Keratinocyte (primary cell): ENCODE measurements around the gene NECTIN3. TPM values are rescaled to one million over a fixed set of nuclear protein-coding genes. Genes with fewer than 3 reads are reported as not detected.

Source experiments
- DNase-seq: peaks from one replicate; pipeline ENCODE4 v3.0.0-alpha.2; 2011; ENCODE audit warnings: low read depth, missing footprints, low spot score
- FAIRE-seq: peaks from 2 replicates; lab custom pipeline; 2011; peaks lifted over from hg19 to GRCh38; lab: Jason Lieb, UNC
- H2AFZ ChIP-seq: 2 replicates; pipeline ENCODE4 v1.6.0; 2012; ENCODE audit warnings: low read length, control low read depth, inconsistent platforms; ENCODE audit not compliant: control insufficient read depth
- H3K27ac ChIP-seq: 2 replicates; pipeline ENCODE4 v1.5.1; 2011; ENCODE audit warnings: low read length; ENCODE audit not compliant: control insufficient read depth, insufficient read depth
- H3K27me3 ChIP-seq: 3 replicates; pipeline ENCODE4 v1.6.0; 2011; ENCODE audit warnings: low read length; ENCODE audit not compliant: control insufficient read depth, insufficient read depth; ENCODE audit errors: extremely low read depth
- H3K36me3 ChIP-seq, 2 experiments: 2 replicates in 1 of 2; 3 replicates in 1 of 2; pipeline ENCODE4 v1.5.1; 2011; ENCODE audit warnings: low read length in 2 of 2, mild to moderate bottlenecking in 1 of 2; ENCODE audit not compliant: control insufficient read depth in 2 of 2, insufficient read depth in 2 of 2; ENCODE audit errors: extremely low read depth in 1 of 2
- H3K4me1 ChIP-seq: 3 replicates; pipeline ENCODE4 v1.5.1; 2011; ENCODE audit warnings: low read length; ENCODE audit not compliant: control insufficient read depth, insufficient read depth; ENCODE audit errors: extremely low read depth
- H3K4me2 ChIP-seq: 3 replicates; pipeline ENCODE4 v1.6.0; 2011; ENCODE audit warnings: low read depth, low read length; ENCODE audit not compliant: control insufficient read depth, insufficient read depth; ENCODE audit errors: extremely low read depth
- H3K4me3 ChIP-seq, 3 experiments: fragments of 200-600 bp in 1 of 3; sonication (generic) in 1 of 3; 2 replicates in 2 of 3; 3 replicates in 1 of 3; pipeline ENCODE4 v1.5.1; 2011 to 2016; ENCODE audit warnings: low read length in 3 of 3, mild to moderate bottlenecking in 3 of 3, control low read depth in 2 of 3, inconsistent platforms in 1 of 3, low read depth in 1 of 3, mixed read lengths in 1 of 3, mixed run types in 1 of 3, moderate library complexity in 1 of 3; ENCODE audit not compliant: control insufficient read depth in 2 of 3, insufficient read depth in 2 of 3; ENCODE audit errors: extremely low read depth in 1 of 3
- H3K79me2 ChIP-seq: 2 replicates; pipeline ENCODE4 v1.6.0; 2012; ENCODE audit warnings: low read length; ENCODE audit not compliant: control insufficient read depth, insufficient read depth
- H3K9ac ChIP-seq: 3 replicates; pipeline ENCODE4 v1.6.0; 2011; ENCODE audit warnings: low read length; ENCODE audit not compliant: control insufficient read depth, insufficient read depth; ENCODE audit errors: extremely low read depth
- H3K9me1 ChIP-seq: 3 replicates; pipeline ENCODE4 v1.6.0; 2011; ENCODE audit warnings: low read length; ENCODE audit not compliant: control insufficient read depth, insufficient read depth; ENCODE audit errors: extremely low read depth
- H3K9me3 ChIP-seq: 2 replicates; pipeline ENCODE4 v1.5.1; 2012; ENCODE audit warnings: low read depth, low read length; ENCODE audit not compliant: control insufficient read depth
- H4K20me1 ChIP-seq: 3 replicates; pipeline ENCODE4 v1.6.0; 2011; ENCODE audit warnings: low read length; ENCODE audit not compliant: control insufficient read depth, insufficient read depth; ENCODE audit errors: extremely low read depth
- EZH2 ChIP-seq: IDR thresholded peaks from one replicate; pipeline ENCODE4 v1.6.1; 2012; ENCODE audit warnings: inconsistent platforms, mild to moderate bottlenecking, low read length, moderate library complexity
- dilution Hi-C: fragments of 300-500 bp; cut with MboI; formaldehyde crosslinking; loops from one replicate; pipeline ENCODE4 v1.7.0; 2020; ENCODE audit warnings: low sequenced_read_pairs; ENCODE audit not compliant: extremely low pct_ligation_motif_present
- polyA plus RNA-seq, 5 experiments: library from polyadenylated mRNA; depleted of rRNA in 3 of 5; stranded (reverse) in 3 of 5; stranded (forward) in 1 of 5; unstranded in 1 of 5; fragments of >200 nt; gene quantifications; 1 replicate in 1 of 5; 2 replicates in 3 of 5; 3 replicates in 1 of 5; pipeline versions ENCODE4 v1.2.1 to v1.2.3, GENCODE V29; 2011 to 2012; ENCODE audit warnings: missing spikeins in 2 of 5, low read depth in 1 of 5, low replicate concordance in 1 of 5
- TF ChIP-seq, protein P1 (sequence below), 3 experiments: IDR thresholded peaks in 1 of 3; conservative IDR thresholded peaks in 1 of 3; optimal IDR thresholded peaks in 1 of 3; 2 replicates in 2 of 3; 3 replicates in 1 of 3; pipeline versions ENCODE3 to v1.5.1; 2011; ENCODE audit warnings: low read length in 3 of 3, mild to moderate bottlenecking in 3 of 3, moderate library complexity in 2 of 3, control low read depth in 1 of 3, inconsistent platforms in 1 of 3; ENCODE audit not compliant: insufficient read depth in 2 of 3; ENCODE audit errors: extremely low read depth in 1 of 3

NECTIN3 gene
- polyA plus RNA-seq, 1 donor (not counting 4 experiments of a cell fraction or from before 2014, with no cell fraction given): 2.1 TPM

DNA sequence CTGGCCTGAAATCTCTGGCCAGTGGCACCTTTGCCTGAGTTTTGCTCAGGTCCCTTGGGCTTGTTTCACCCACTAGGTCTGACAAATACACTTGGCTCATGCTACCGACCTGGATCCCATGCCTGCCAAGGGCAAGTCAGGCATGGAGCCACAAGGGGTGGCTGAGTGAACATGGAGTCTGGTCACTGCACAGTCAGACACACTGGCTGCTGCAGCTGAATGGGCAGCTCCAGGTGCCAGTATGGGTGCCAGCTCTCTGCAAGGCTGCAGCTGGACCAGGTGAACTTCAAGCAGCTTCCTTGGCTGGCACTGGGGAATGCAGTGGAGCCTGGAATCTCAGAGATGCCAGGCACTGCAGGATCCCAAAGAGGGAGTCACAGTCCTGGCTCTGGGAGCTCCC is 170.3 kb downstream of the NECTIN3 start:
- Histone ChIP-seq H3K4me1 (no peaks in the 10 kb centered on the region), H4K20me1 (no peaks in the 10 kb centered on the region), H3K79me2 (no peaks in the 10 kb centered on the region), H3K27ac (no peak overlapping the region), H3K36me3 (no peaks in the 10 kb centered on the region), H3K9me3 (peaks cover 3% of the 10 kb centered on the region), H3K9me1 (no peaks in the 10 kb centered on the region), H3K27me3 (no peaks in the 10 kb centered on the region), H3K9ac (no peak overlapping the region), H2AFZ (no peak overlapping the region), H3K4me2 (no peak overlapping the region), H3K4me3 (no peak overlapping the region)
- TF ChIP-seq EZH2: no peak
- TF ChIP-seq, protein P1, sequence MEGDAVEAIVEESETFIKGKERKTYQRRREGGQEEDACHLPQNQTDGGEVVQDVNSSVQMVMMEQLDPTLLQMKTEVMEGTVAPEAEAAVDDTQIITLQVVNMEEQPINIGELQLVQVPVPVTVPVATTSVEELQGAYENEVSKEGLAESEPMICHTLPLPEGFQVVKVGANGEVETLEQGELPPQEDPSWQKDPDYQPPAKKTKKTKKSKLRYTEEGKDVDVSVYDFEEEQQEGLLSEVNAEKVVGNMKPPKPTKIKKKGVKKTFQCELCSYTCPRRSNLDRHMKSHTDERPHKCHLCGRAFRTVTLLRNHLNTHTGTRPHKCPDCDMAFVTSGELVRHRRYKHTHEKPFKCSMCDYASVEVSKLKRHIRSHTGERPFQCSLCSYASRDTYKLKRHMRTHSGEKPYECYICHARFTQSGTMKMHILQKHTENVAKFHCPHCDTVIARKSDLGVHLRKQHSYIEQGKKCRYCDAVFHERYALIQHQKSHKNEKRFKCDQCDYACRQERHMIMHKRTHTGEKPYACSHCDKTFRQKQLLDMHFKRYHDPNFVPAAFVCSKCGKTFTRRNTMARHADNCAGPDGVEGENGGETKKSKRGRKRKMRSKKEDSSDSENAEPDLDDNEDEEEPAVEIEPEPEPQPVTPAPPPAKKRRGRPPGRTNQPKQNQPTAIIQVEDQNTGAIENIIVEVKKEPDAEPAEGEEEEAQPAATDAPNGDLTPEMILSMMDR (optimal IDR thresholded peaks at IDR 0.05 in 1 of 3, IDR thresholded peaks at IDR 0.05 in 1 of 3, conservative IDR thresholded peaks at IDR 0.05 in 1 of 3; ENCODE audit: extremely low read depth in 1 of 3, insufficient read depth in 2 of 3, low read length in 3 of 3): no peak
- no peak for FAIRE-seq
- DNase-seq: no peak
- dilution Hi-C loops: no loop called here
